ENCODE results near the gene BLOC1S5.

Gene BLOC1S5

GRCh38 chr6:8087870-8088754 is 23.9 kb upstream of the BLOC1S5 start:
- Mint-ChIP-seq H3K27ac (no peak overlapping the region), H3K4me3 (no peak overlapping the region), H3K27me3 (ENCODE audit: low read depth) (no peaks in the 10 kb centered on the region), H3K36me3 (ENCODE audit: low read depth) (peaks cover 48% of the 10 kb centered on the region), H3K4me1 (ENCODE audit: low read depth) (peaks cover 8% of the 10 kb centered on the region), H3K9me3 (peaks cover 25% of the 10 kb centered on the region)

- Mint-ChIP-seq H3K9me3 (peaks cover 25% of the 10 kb centered on the region), H3K4me3 (no peak overlapping the region), H3K36me3 (ENCODE audit: low read depth) (peaks cover 45% of the 10 kb centered on the region), H3K27ac (peak overlapping the region; percentile 81), H3K4me1 (ENCODE audit: low read depth) (peaks cover 11% of the 10 kb centered on the region), H3K27me3 (ENCODE audit: low read depth) (no peaks in the 10 kb centered on the region)
These were observed 22.6 kb upstream of the BLOC1S5 start for GRCh38 chr6:8086755-8087306.

GRCh38 chr6:8085053-8085511 is 20.9 kb upstream of the BLOC1S5 start:
- Mint-ChIP-seq H3K36me3 (ENCODE audit: low read depth) (peaks cover 36% of the 10 kb centered on the region), H3K9me3 (peaks cover 16% of the 10 kb centered on the region)

GRCh38 chr6:8084586-8084985 is 20.4 kb upstream of the BLOC1S5 start:
- Mint-ChIP-seq H3K27ac (no peak overlapping the region), H3K27me3 (ENCODE audit: low read depth) (no peaks in the 10 kb centered on the region), H3K9me3 (peaks cover 16% of the 10 kb centered on the region), H3K4me3 (no peak overlapping the region), H3K4me1 (ENCODE audit: low read depth) (peaks cover 18% of the 10 kb centered on the region), H3K36me3 (ENCODE audit: low read depth) (peaks cover 38% of the 10 kb centered on the region)

More at GRCh38 chr6:8085053-8085511, 20.9 kb upstream of the BLOC1S5 start:
- no peak overlapping the region for H3K4me3 Mint-ChIP-seq
- H3K27me3 Mint-ChIP-seq (ENCODE audit: low read depth), result no peaks in the 10 kb centered on the region
- no peak overlapping the region for H3K27ac Mint-ChIP-seq
- H3K4me1 Mint-ChIP-seq (ENCODE audit: low read depth), result peaks cover 16% of the 10 kb centered on the region

- Mint-ChIP-seq H3K9me3 (peaks cover 7% of the 10 kb centered on the region), H3K27me3 (ENCODE audit: low read depth) (no peaks in the 10 kb centered on the region), H3K4me3 (no peak overlapping the region), H3K27ac (no peak overlapping the region), H3K4me1 (ENCODE audit: low read depth) (peaks cover 19% of the 10 kb centered on the region), H3K36me3 (ENCODE audit: low read depth) (peaks cover 32% of the 10 kb centered on the region)
These were observed 19.0 kb upstream of the BLOC1S5 start for GRCh38 chr6:8082954-8083858.

- Mint-ChIP-seq H3K27ac (no peak overlapping the region), H3K4me3 (no peak overlapping the region), H3K9me3 (peaks cover 3% of the 10 kb centered on the region), H3K27me3 (ENCODE audit: low read depth) (no peaks in the 10 kb centered on the region), H3K4me1 (ENCODE audit: low read depth) (peaks cover 22% of the 10 kb centered on the region), H3K36me3 (ENCODE audit: low read depth) (peaks cover 28% of the 10 kb centered on the region)
These were observed 18.4 kb upstream of the BLOC1S5 start for GRCh38 chr6:8082572-8082953.

GRCh38 chr6:8080362-8081151 is 16.4 kb upstream of the BLOC1S5 start:
- H3K4me3 Mint-ChIP-seq, result no peak overlapping the region
- H3K9me3 Mint-ChIP-seq, result no peaks in the 10 kb centered on the region
- no peak overlapping the region for H3K27ac Mint-ChIP-seq
- H3K27me3 Mint-ChIP-seq (ENCODE audit: low read depth), result no peaks in the 10 kb centered on the region
- peaks cover 19% of the 10 kb centered on the region for H3K36me3 Mint-ChIP-seq (ENCODE audit: low read depth)
- H3K4me1 Mint-ChIP-seq (ENCODE audit: low read depth), result peaks cover 21% of the 10 kb centered on the region

GRCh38 chr6:8079126-8079525 is 14.9 kb upstream of the BLOC1S5 start:
- no peak overlapping the region for H3K27ac Mint-ChIP-seq
- H3K27me3 Mint-ChIP-seq (ENCODE audit: low read depth), result no peaks in the 10 kb centered on the region
- no peaks in the 10 kb centered on the region for H3K9me3 Mint-ChIP-seq
- no peak overlapping the region for H3K4me3 Mint-ChIP-seq
- peaks cover 21% of the 10 kb centered on the region for H3K4me1 Mint-ChIP-seq (ENCODE audit: low read depth)
- peaks cover 23% of the 10 kb centered on the region for H3K36me3 Mint-ChIP-seq (ENCODE audit: low read depth)

- no peaks in the 10 kb centered on the region for H3K9me3 Mint-ChIP-seq
- no peaks in the 10 kb centered on the region for H3K27me3 Mint-ChIP-seq (ENCODE audit: low read depth)
- peaks cover 17% of the 10 kb centered on the region for H3K4me1 Mint-ChIP-seq (ENCODE audit: low read depth)
- peaks cover 23% of the 10 kb centered on the region for H3K36me3 Mint-ChIP-seq (ENCODE audit: low read depth)
- H3K4me3 Mint-ChIP-seq, result no peak overlapping the region
- no peak overlapping the region for H3K27ac Mint-ChIP-seq
These were observed 13.8 kb upstream of the BLOC1S5 start for GRCh38 chr6:8077991-8078390.

GRCh38 chr6:8075704-8076103 is 11.5 kb upstream of the BLOC1S5 start:
- H3K9me3 Mint-ChIP-seq, result no peaks in the 10 kb centered on the region
- peaks cover 19% of the 10 kb centered on the region for H3K36me3 Mint-ChIP-seq (ENCODE audit: low read depth)
- H3K4me1 Mint-ChIP-seq (ENCODE audit: low read depth), result peaks cover 10% of the 10 kb centered on the region
- H3K27me3 Mint-ChIP-seq (ENCODE audit: low read depth), result no peaks in the 10 kb centered on the region
- H3K4me3 Mint-ChIP-seq, result no peak overlapping the region
- H3K27ac Mint-ChIP-seq, result no peak overlapping the region

- Mint-ChIP-seq H3K27me3 (ENCODE audit: low read depth) (no peaks in the 10 kb centered on the region), H3K9me3 (no peaks in the 10 kb centered on the region), H3K4me3 (no peak overlapping the region), H3K27ac (no peak overlapping the region), H3K4me1 (ENCODE audit: low read depth) (peaks cover 10% of the 10 kb centered on the region), H3K36me3 (ENCODE audit: low read depth) (peaks cover 16% of the 10 kb centered on the region)
These were observed 11.0 kb upstream of the BLOC1S5 start for GRCh38 chr6:8075185-8075584.

GRCh38 chr6:8074213-8074612 is 10.0 kb upstream of the BLOC1S5 start:
- peaks cover 11% of the 10 kb centered on the region for H3K36me3 Mint-ChIP-seq (ENCODE audit: low read depth)
- H3K9me3 Mint-ChIP-seq, result no peaks in the 10 kb centered on the region
- H3K27me3 Mint-ChIP-seq (ENCODE audit: low read depth), result no peaks in the 10 kb centered on the region
- H3K27ac Mint-ChIP-seq, result no peak overlapping the region
- H3K4me3 Mint-ChIP-seq, result no peak overlapping the region
- H3K4me1 Mint-ChIP-seq (ENCODE audit: low read depth), result peaks cover 7% of the 10 kb centered on the region

GRCh38 chr6:8073758-8074157 is 9.6 kb upstream of the BLOC1S5 start:
- Mint-ChIP-seq H3K27me3 (ENCODE audit: low read depth) (no peaks in the 10 kb centered on the region), H3K27ac (no peak overlapping the region), H3K36me3 (ENCODE audit: low read depth) (peaks cover 10% of the 10 kb centered on the region), H3K4me1 (ENCODE audit: low read depth) (peaks cover 7% of the 10 kb centered on the region), H3K9me3 (no peaks in the 10 kb centered on the region), H3K4me3 (no peak overlapping the region)

- peaks cover 5% of the 10 kb centered on the region for H3K4me1 Mint-ChIP-seq (ENCODE audit: low read depth)
- no peaks in the 10 kb centered on the region for H3K27me3 Mint-ChIP-seq (ENCODE audit: low read depth)
- H3K36me3 Mint-ChIP-seq (ENCODE audit: low read depth), result peaks cover 4% of the 10 kb centered on the region
These were observed 6.5 kb upstream of the BLOC1S5 start for GRCh38 chr6:8070718-8071117.

More at GRCh38 chr6:8070718-8071117, 6.5 kb upstream of the BLOC1S5 start:
- Mint-ChIP-seq H3K9me3 (no peaks in the 10 kb centered on the region), H3K27ac (no peak overlapping the region), H3K4me3 (no peak overlapping the region)
